Stimulated activated CD8-positive, alpha-beta memory T cell treated with anti-CD3 and anti-CD28 coated beads, Interleukin-4, amount 100 ng/mL, for 48 hours (primary cell): Measurements from ENCODE around the gene PUDP.
A peak's percentile ranks its signal among the peaks of the same experiment; 100 is the strongest.
"Not testable (repeated sequence)": the region's sequence is repeated elsewhere in the genome, so short reads cannot be mapped to it uniquely, and the experiment has no call there.

ENCODE experiments used
- DNase-seq: peaks from one replicate; pipeline ENCODE4 v3.0.0-alpha.2; 2020

Gene PUDP

DNA sequence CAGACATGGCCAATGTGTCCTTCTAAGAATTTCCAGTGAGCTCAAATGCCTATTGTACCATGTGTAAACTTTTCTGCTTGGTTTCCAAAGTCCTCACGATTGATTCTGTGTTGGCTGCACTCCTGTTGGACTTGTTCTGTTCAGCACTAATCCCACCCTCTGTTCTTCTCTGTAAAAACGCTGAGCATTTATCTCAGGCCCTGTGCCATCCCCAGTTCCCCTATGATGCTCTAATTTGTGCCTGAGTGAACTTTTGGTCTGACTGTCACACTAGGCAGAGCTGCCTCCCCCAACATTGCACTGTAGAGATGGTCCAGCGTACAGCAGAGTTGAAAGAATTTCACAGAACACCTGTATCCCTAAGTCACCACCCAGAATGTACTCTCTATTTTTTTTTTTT, 76.6 kb downstream of the PUDP start:
- DNase-seq, result no peak

DNA sequence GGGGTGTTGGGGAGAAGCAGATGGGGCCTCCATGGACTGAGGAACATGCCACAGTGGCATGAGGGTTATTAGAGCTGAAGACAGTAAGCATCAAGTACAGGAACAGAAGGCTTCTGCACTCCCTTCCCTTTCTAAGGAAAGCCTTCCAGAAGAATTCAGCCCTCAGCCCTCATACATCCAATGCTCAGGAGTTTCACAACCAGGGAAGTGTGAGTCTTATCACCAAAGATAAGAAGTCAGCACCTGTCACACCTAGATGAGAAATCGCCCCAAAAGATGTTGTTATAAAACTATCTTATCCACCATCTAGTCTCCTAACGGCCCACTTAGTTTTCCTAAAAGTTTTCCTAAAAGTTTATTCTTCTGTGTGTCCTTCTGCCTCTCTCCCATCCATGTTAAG, 78.4 kb downstream of the PUDP start:
- DNase-seq, result no peak

DNA sequence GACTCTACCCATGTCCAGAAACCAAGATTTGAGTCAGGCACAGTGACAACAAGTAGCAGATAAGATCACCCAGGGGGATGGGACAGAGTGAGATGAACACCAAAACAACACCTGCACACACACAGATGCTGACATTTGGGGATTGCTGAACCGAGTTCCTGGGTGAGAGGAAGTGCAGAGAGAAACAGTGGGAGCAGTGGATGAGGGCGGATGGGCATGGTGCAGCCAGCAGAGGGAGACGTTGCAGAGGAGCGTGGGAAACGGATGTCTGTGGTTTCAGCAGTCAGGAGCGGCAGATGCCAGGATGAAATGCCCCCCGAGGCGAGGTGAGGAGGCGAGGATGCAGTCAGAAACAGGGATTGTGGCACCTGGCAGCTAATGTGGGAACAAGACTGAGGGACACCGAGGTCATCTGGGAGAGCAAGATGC, 79.0 kb downstream of the PUDP start:
- peak; percentile 31 for DNase-seq

DNA sequence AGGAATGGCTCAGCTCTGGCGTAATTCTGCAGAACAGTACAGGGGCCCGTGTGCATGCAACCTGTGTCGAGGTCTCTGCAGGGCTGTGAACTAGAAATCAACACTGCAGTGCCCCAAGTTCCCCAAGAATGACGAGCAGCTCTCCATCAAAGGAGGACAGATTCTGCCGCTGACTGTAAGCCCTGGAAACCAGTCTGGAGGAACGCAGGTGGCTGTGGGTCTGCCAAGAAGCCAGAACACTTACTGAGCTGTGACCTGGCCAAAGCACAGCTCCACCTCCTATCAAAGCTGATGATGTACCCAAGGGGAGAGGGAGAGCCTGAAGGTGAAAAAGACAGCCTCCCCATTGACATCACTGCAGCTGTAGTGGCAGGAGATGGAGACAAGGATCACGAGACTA, 80.7 kb downstream of the PUDP start:
- no peak for DNase-seq

- no peak for DNase-seq
Measured at GRCh38 chrX:7065473-7065872, 82.5 kb downstream of the PUDP start.

DNA sequence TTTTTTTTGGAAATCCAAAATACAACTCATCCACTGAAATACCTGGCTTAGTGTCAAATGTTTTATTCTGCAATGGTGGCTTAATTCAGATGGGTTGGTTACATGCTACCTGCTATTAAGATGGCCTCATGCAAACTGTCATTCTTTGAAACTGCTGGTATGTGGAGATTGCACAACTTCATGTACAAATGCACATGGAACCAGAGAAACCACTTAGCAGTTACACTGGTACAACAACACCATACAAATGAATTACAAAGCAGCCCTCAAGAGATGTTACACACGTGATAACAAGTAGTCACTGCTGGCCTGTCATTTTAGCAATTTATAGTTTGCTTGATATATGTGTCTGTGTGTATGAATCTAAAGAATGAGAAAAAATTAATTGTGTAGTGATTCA, 85.0 kb downstream of the PUDP start:
- no peak for DNase-seq

DNA sequence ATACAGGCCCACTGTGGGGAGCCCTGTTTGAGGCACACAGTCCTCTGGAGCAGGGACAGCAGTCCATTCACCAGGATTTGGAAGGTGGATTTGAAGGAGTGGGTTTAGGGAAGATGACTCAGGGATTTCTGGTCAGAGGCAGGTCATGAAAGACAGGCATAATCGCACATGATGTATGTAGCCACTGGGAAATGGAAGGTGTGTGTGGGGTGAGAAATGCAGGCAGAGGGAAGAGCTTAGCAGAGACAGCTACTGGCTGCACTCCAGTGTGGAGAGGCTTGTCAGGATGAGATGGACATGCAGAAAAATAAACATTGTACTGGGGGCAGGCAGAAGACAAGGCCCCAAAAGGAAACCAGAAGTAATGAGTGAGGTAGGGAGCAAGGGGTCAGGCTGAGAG, 85.7 kb downstream of the PUDP start:
- DNase-seq, result no peak

DNA sequence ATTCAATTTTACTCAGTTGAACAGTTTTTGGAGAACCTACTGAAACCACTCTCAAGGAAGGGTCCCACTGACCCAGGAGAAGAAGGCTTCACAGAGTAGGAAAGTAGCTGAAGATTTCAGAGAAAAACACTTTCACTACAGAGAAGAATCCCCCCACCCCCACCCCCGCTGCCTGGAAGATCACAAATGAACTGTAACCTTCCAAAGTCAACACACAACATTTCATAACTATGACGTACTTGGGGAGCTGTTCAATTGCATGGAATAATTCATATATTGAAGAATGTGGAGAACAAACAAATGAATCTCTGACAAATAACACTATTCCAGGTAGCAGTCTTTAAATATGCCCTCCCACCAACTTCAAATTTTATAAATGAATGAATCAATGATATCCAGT, 86.5 kb downstream of the PUDP start:
- DNase-seq, result no peak

- no peak for DNase-seq
Measured at GRCh38 chrX:7060444-7060843, 87.5 kb downstream of the PUDP start.

DNA sequence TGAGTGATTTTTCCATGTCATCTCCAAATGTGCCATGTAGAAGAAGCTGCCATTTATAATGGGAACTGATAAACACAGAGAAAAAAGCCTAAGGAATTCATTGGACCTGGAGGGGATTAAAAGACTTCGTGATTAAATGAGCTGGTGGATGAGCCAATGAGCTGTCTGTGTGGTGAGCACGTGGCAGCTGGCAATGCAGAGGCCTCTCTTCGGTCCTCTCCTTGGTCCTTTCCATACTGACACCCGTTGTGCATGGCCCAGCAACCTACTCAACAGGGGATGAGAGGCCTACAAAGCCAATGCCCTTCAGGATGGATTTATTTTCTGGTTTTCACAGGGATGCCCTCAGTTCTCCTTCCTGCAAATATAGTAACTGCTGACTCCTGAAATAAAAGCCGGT, 88.1 kb downstream of the PUDP start:
- no peak for DNase-seq

- DNase-seq, result no peak
Measured at GRCh38 chrX:7059214-7059838, 88.6 kb downstream of the PUDP start.

DNA sequence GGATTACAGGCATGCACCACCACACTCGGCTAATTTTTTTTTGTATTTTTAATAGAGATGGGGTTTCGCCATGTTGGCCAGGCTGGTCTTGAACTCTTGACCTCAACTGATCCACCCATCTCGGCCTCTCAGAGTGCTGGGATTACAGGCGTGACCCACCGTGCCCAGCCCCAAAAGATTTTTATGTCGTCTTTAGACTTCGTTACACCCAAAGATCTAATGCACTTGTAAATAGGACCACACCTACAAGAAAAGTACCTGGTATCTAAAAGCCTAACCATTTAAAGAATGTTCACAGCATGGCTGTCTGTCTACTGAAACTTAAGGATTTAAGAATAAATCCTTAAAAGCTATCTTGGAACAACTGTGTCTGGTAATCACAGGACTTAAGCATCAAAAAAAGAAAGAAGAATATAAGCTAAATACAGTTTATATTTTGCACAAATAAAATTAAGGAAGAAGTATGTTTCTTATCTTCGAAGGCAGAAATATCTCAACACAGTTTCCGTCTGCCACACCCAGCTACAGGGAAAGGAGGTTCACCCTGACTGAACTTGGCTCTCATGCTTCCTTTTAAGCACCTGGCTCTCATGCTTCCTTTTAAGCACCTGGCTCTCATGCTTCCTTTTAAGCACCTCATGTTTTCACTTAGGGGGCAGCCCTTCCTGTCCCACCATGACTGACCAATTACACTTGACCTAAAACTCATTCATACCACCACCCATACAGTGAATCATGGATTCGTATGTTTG, 92.4 kb downstream of the PUDP start:
- no peak for DNase-seq

DNA sequence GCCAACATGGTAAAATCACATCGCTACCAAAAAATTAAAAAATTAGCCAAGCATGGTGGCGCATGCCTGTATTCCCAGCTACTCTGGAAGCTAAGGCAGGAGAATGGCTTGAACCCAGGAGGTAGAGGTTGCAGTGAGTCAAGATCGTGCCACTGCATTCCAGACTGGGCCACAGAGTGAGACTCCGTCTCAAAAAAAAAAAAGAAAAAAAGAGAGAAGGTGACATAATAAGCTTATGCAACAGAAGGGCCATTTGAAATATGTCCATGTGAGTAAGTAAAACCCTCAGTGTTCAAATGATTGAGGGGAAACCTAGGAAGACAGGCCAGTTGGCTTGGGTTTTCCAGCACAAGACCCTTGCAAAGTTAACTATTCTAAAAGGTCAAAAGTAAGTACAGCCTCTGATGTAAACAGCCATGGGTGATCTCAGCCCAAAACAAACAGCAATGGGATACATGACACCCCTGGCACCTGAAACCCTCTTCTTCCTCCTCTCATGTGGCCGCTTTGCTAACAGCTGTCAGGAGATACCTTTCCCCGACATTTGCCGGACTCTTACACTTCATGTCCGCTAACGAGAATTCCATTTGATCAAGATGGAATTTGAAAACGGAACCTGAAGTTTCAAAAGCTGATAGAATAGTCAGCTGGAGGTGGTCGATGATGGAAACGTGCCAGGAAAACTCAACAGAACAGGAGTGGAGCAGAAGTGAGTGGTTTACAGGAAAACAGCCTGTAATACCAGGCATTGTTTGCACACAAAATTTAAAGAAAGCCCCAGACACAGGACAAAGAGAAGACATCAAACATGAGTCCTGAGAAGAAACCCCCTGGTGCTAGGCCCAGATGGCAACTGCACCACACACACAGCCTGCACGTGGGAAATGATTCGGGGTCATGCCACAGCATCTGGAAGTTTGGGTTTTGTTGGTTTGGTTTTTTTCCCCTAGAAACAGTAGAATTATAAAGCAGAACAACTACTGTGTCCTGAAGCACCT, 93.4 kb downstream of the PUDP start:
- DNase-seq, result no peak

DNA sequence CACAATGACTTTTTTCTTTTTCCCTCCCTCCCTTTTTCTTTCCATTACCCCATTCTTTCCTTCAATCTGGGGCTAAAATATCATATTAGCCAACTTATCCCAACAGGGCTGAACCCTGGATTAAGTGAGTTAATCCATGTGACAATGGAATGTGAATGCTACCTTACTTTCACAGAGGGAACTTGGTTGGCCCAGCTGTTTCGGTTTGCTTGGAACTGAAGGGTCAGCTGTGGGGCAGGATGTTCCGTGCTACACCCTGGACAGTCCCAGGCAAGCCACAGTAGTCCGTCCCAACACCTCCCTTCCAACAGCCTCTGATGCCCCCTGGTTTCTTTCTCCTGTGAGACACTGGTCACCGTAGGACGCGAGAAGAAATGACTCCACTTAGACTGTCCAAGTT, 95.4 kb downstream of the PUDP start:
- DNase-seq, result no peak

- no peak for DNase-seq
Measured at GRCh38 chrX:7050271-7050670, 97.7 kb downstream of the PUDP start.

GRCh38 chrX:7047951-7048350, 100.0 kb downstream of the PUDP start:
- no peak for DNase-seq

- no peak for DNase-seq
Measured at GRCh38 chrX:7045238-7045955, 102.6 kb downstream of the PUDP start.

DNA sequence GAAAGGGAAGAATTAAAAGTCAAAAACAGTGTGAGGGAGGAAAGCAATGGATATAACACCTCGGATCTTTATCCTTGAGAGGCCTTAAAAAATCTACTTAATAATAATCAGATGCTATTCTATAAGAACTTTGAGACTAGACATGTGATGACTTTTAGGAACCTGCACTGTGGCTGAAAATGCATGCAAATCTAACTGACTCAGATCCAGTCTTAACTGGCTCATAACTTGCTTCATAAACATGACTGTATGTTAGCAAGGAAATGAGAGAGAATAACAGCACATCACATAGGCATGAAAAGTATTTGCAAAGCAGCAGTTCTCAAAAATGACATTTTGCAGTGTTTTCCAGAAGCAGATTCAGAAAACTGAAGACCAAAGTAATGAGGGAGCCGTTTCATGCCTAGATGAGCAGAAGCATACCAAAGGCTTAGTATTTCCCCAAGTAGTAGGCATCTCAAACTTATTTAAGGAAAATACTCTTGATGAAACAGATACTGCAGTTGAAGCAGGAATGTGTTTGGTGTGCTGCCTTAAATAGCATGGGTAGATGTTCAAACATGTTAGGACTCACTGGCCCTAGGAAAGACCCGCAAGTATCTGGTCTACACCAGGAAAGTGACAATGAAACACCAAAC, 104.0 kb downstream of the PUDP start:
- DNase-seq, result not testable (repeated sequence)

DNA sequence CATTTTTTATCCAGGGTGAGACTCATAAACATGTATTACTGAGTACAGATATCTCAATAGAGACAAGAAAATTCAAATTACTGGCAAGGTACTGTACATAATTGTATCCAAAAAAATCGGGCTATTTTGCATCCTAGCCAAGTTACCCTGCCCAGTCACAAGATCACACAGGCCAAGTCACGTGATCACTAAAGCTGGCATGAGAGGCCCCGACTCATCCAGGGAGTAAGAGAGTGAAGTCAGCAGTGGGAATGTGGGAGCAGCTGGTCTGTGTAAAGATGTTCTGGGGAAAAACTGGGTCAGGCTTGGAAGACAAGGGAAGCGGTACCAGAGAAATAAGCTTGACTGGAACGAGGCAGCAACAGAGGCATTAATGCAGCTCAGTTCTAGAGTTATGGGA, 119.7 kb downstream of the PUDP start:
- no peak for DNase-seq

DNA sequence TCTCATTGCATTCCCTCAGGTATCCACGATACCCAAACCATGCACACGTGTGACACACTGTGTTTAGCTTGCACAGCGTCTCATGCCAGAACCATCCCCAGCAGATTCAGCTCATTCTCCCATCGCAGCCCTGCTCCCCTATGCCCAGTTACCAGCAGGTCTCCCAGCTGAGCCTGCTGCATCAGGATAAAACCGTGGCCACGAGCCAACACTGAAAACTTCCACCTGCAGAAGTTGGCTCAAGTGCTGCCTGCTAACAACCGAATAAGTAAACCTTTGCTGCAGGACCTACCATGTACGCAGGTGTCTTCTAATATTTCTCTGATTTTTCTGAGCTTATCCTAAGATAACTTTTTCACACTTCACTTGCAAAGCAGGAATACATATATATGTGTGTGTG, 120.9 kb downstream of the PUDP start:
- no peak for DNase-seq

DNA sequence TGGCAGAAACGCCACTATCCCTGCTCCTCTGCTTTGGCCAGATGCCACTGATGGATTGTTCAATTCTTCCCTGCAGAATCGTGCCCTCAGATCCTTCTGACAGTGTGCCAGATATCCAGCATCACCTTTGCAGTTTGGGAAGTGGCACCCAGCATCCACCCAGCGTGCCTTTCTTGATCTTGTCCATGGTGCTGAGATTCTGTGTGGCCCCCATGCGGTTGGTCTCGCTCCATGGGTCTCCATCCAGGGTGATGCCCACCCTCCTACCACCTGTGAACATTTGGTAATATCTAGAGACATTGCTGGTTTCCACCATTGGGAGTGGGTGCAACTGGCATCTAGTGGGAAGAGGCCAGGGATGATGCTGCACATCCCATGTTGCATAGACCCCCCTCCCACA, 121.6 kb downstream of the PUDP start:
- DNase-seq, result not testable (repeated sequence)

GRCh38 chrX:7025471-7025870, 122.5 kb downstream of the PUDP start:
- no peak for DNase-seq
